Measurements from ENCODE around the gene PCNX2. TPM values are rescaled to one million over a fixed set of nuclear protein-coding genes. Genes with fewer than 3 reads are reported as not detected.
"Not testable (repeated sequence)": the region's sequence is repeated elsewhere in the genome, so short reads cannot be mapped to it uniquely, and the experiment has no call there.

The PCNX2 gene
- total RNA-seq, 2 experiments from 2014 or later, result 25.0 to 29.8 TPM

- no peak for DNase-seq
- ChIA-PET CTCF (interaction anchor here (0.8 kb wide), 1 partner anchor 11 kb away, joined by 3 read pairs; no protein-coding TSS in a partner anchor), POLR2A (no interaction called here)
- H3K36me3 Mint-ChIP-seq (ENCODE audit: low read depth), result peaks cover 17% of the 10 kb centered on the region
- no peaks in the 10 kb centered on the region for H3K27me3 Mint-ChIP-seq
- H3K27ac Mint-ChIP-seq, result no peak overlapping the region
- no peaks in the 10 kb centered on the region for H3K9me3 Mint-ChIP-seq
- H3K4me1 Mint-ChIP-seq, result no peaks in the 10 kb centered on the region
- H3K4me3 Mint-ChIP-seq, result no peak overlapping the region
Observed at GRCh38 chr1:233143241-233143640, 152.3 kb downstream of the PCNX2 start.

- ChIA-PET CTCF (interaction anchor here (0.6 kb wide), 2 partner anchors 117 to 682 kb away, joined by 3 read pairs; no protein-coding TSS in a partner anchor), POLR2A (no interaction called here)
Observed at GRCh38 chr1:233140974-233141373, 154.6 kb downstream of the PCNX2 start.

GRCh38 chr1:233140499-233140898 lies 155.0 kb downstream of the PCNX2 start:
- no peaks in the 10 kb centered on the region for H3K27me3 Mint-ChIP-seq
- no peaks in the 10 kb centered on the region for H3K9me3 Mint-ChIP-seq

More at GRCh38 chr1:233140974-233141373, 154.6 kb downstream of the PCNX2 start:
- Mint-ChIP-seq H3K36me3 (ENCODE audit: low read depth) (peaks cover 15% of the 10 kb centered on the region), H3K4me3 (no peak overlapping the region), H3K4me1 (no peaks in the 10 kb centered on the region), H3K27ac (no peak overlapping the region), H3K9me3 (no peaks in the 10 kb centered on the region), H3K27me3 (no peaks in the 10 kb centered on the region)
- no peak for DNase-seq

GRCh38 chr1:233138788-233139585 lies 156.5 kb downstream of the PCNX2 start:
- Mint-ChIP-seq H3K36me3 (ENCODE audit: low read depth) (peaks cover 16% of the 10 kb centered on the region), H3K27ac (no peak overlapping the region), H3K4me3 (no peak overlapping the region), H3K27me3 (no peaks in the 10 kb centered on the region), H3K9me3 (no peaks in the 10 kb centered on the region), H3K4me1 (no peaks in the 10 kb centered on the region)
- no peak for DNase-seq
- CTCF ChIA-PET, result interaction anchor here (1.0 kb wide), 1 partner anchor 10 kb away, joined by 3 read pairs; no protein-coding TSS in a partner anchor
- POLR2A ChIA-PET, result no interaction called here

More at GRCh38 chr1:233140499-233140898, 155.0 kb downstream of the PCNX2 start:
- DNase-seq, result no peak
- no peaks in the 10 kb centered on the region for H3K4me1 Mint-ChIP-seq
- ChIA-PET POLR2A (no interaction called here), CTCF (interaction anchor here (0.6 kb wide), 1 partner anchor 681 kb away, joined by 3 read pairs; no protein-coding TSS in a partner anchor)
- peaks cover 14% of the 10 kb centered on the region for H3K36me3 Mint-ChIP-seq (ENCODE audit: low read depth)
- H3K27ac Mint-ChIP-seq, result no peak overlapping the region
- no peak overlapping the region for H3K4me3 Mint-ChIP-seq

GRCh38 chr1:233135833-233136232 lies 159.7 kb downstream of the PCNX2 start:
- ChIA-PET CTCF (no interaction called here), POLR2A (no interaction called here)
- no peaks in the 10 kb centered on the region for H3K27me3 Mint-ChIP-seq
- H3K4me1 Mint-ChIP-seq, result no peaks in the 10 kb centered on the region
- no peak overlapping the region for H3K27ac Mint-ChIP-seq
- no peak overlapping the region for H3K4me3 Mint-ChIP-seq
- no peak for DNase-seq
- no peaks in the 10 kb centered on the region for H3K9me3 Mint-ChIP-seq
- H3K36me3 Mint-ChIP-seq (ENCODE audit: low read depth), result peaks cover 27% of the 10 kb centered on the region

- CTCF ChIA-PET, result interaction anchor here (1.1 kb wide), 1 partner anchor 11 kb away, joined by 3 read pairs; no protein-coding TSS in a partner anchor
- POLR2A ChIA-PET, result no interaction called here
- Mint-ChIP-seq H3K27me3 (no peaks in the 10 kb centered on the region), H3K27ac (no peak overlapping the region), H3K36me3 (ENCODE audit: low read depth) (peaks cover 28% of the 10 kb centered on the region), H3K4me3 (no peak overlapping the region), H3K9me3 (peaks cover 2% of the 10 kb centered on the region), H3K4me1 (no peaks in the 10 kb centered on the region)
- DNase-seq, result no peak
Observed at GRCh38 chr1:233132445-233132844, 163.1 kb downstream of the PCNX2 start.

GRCh38 chr1:233129031-233129430 lies 166.5 kb downstream of the PCNX2 start:
- DNase-seq, H3K4me1 Mint-ChIP-seq, H3K9me3 Mint-ChIP-seq, POLR2A ChIA-PET, H3K27ac Mint-ChIP-seq, CTCF ChIA-PET, H3K27me3 Mint-ChIP-seq, H3K4me3 Mint-ChIP-seq: not testable (repeated sequence)
- H3K36me3 Mint-ChIP-seq (ENCODE audit: low read depth), result peaks cover 38% of the 10 kb centered on the region

- H3K36me3 Mint-ChIP-seq (ENCODE audit: low read depth), result peaks cover 29% of the 10 kb centered on the region
- H3K27ac Mint-ChIP-seq, result peak overlapping the region; percentile 21
- H3K4me3 Mint-ChIP-seq, result no peak overlapping the region
- no peaks in the 10 kb centered on the region for H3K4me1 Mint-ChIP-seq
- peaks cover 2% of the 10 kb centered on the region for H3K9me3 Mint-ChIP-seq
- DNase-seq, result no peak
- ChIA-PET POLR2A (no interaction called here), CTCF (interaction anchor here (0.6 kb wide), 1 partner anchor 1847 kb away, joined by 4 read pairs; no protein-coding TSS in a partner anchor)
- H3K27me3 Mint-ChIP-seq, result no peaks in the 10 kb centered on the region
Observed at GRCh38 chr1:233127157-233127556, 168.4 kb downstream of the PCNX2 start.

- POLR2A ChIA-PET, result no interaction called here
- CTCF ChIA-PET, result no interaction called here
- no peaks in the 10 kb centered on the region for H3K4me1 Mint-ChIP-seq
Observed at GRCh38 chr1:233122779-233123178, 172.7 kb downstream of the PCNX2 start.

GRCh38 chr1:233121947-233122559 lies 173.5 kb downstream of the PCNX2 start:
- peaks cover 17% of the 10 kb centered on the region for H3K36me3 Mint-ChIP-seq (ENCODE audit: low read depth)
- no peak overlapping the region for H3K27ac Mint-ChIP-seq
- DNase-seq, result no peak
- H3K27me3 Mint-ChIP-seq, result no peaks in the 10 kb centered on the region
- ChIA-PET POLR2A (no interaction called here), CTCF (no interaction called here)
- no peak overlapping the region for H3K4me3 Mint-ChIP-seq
- H3K4me1 Mint-ChIP-seq, result no peaks in the 10 kb centered on the region
- no peaks in the 10 kb centered on the region for H3K9me3 Mint-ChIP-seq

More at GRCh38 chr1:233122779-233123178, 172.7 kb downstream of the PCNX2 start:
- Mint-ChIP-seq H3K27ac (no peak overlapping the region), H3K36me3 (ENCODE audit: low read depth) (peaks cover 17% of the 10 kb centered on the region), H3K4me3 (no peak overlapping the region), H3K27me3 (no peaks in the 10 kb centered on the region), H3K9me3 (no peaks in the 10 kb centered on the region)
- no peak for DNase-seq

- Mint-ChIP-seq H3K4me3 (peak overlapping the region; percentile 8), H3K4me1 (peaks cover 24% of the 10 kb centered on the region), H3K9me3 (no peaks in the 10 kb centered on the region), H3K27me3 (no peaks in the 10 kb centered on the region), H3K27ac (no peak overlapping the region), H3K36me3 (ENCODE audit: low read depth) (peaks cover 6% of the 10 kb centered on the region)
- DNase-seq, result no peak
- CTCF ChIA-PET, result interaction anchor here (1.4 kb wide), 1 partner anchor 77 kb away, joined by 3 read pairs; no protein-coding TSS in a partner anchor
- POLR2A ChIA-PET, result no interaction called here
Observed at GRCh38 chr1:233114860-233115259, 180.7 kb downstream of the PCNX2 start.

GRCh38 chr1:233114159-233114558 lies 181.4 kb downstream of the PCNX2 start:
- H3K27me3 Mint-ChIP-seq, result no peaks in the 10 kb centered on the region
- DNase-seq, result no peak
- H3K27ac Mint-ChIP-seq, result peak overlapping the region; percentile 28
- peaks cover 10% of the 10 kb centered on the region for H3K36me3 Mint-ChIP-seq (ENCODE audit: low read depth)
- H3K4me3 Mint-ChIP-seq, result no peak overlapping the region
- no peaks in the 10 kb centered on the region for H3K9me3 Mint-ChIP-seq
- H3K4me1 Mint-ChIP-seq, result peaks cover 24% of the 10 kb centered on the region
- ChIA-PET POLR2A (no interaction called here), CTCF (interaction anchor here (1.4 kb wide), 1 partner anchor 77 kb away, joined by 3 read pairs; no protein-coding TSS in a partner anchor)

Data from activated CD4-positive, alpha-beta T cell treated with anti-CD3 and anti-CD28 coated beads, Interleukin-2, amount 10 ng/mL, durations not matched to agents 7 days and 5 days (primary cell).